Measurements from ENCODE around the gene GABRR3. TPM values are rescaled to one million over a fixed set of nuclear protein-coding genes. Genes with fewer than 3 reads are reported as not detected.

Gene GABRR3
- polyA plus RNA-seq, 1 donor (not counting 4 experiments of a cell fraction or from before 2014, with no cell fraction given), result not detected

DNA sequence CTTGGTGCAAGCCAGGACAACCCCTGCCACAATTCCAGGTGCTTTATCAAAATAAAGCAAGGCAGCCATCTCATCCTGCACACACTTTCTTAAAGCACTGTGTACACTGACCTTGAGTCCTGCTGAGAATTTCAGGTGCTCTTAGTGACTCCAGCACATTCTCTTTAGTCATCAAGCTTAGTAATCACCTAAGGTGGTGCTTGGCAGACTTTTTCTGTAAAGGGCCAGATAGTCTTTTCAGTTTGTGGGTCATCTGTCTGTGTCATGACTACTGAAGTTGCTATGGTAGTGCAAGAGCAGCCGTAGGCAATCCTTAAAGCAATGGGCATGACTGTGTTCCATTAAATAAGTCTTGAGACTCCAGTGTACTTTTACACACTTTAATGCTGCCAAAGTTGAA lies 99.3 kb downstream of the GABRR3 start:
- no peak for DNase-seq (ENCODE audit: low read depth, low spot score)
- peaks cover 5 to 9% of the 10 kb centered on the region in 2 experiments for H3K36me3 ChIP-seq (ENCODE audit: control insufficient read depth in 2 of 2, extremely low read depth in 1 of 2, insufficient read depth in 2 of 2, low read length in 2 of 2)
- H3K9me1 ChIP-seq (ENCODE audit: control insufficient read depth, extremely low read depth, insufficient read depth, low read length), result no peaks in the 10 kb centered on the region

More for the DNA sequence above, 99.3 kb downstream of the GABRR3 start:
- Histone ChIP-seq H3K79me2 (ENCODE audit: control insufficient read depth, insufficient read depth, low read length) (no peaks in the 10 kb centered on the region), H3K4me3 (ENCODE audit: control insufficient read depth in 2 of 3, extremely low read depth in 1 of 3, insufficient read depth in 2 of 3, low read depth in 1 of 3, low read length in 3 of 3) (no peak overlapping the region), H3K27ac (ENCODE audit: control insufficient read depth, insufficient read depth, low read length) (no peak overlapping the region), H3K9ac (ENCODE audit: control insufficient read depth, extremely low read depth, insufficient read depth, low read length) (no peak overlapping the region), H3K4me1 (ENCODE audit: control insufficient read depth, extremely low read depth, insufficient read depth, low read length) (no peaks in the 10 kb centered on the region), H3K27me3 (ENCODE audit: control insufficient read depth, extremely low read depth, insufficient read depth, low read length) (no peaks in the 10 kb centered on the region), H2AFZ (ENCODE audit: control insufficient read depth, low read length) (no peak overlapping the region), H4K20me1 (ENCODE audit: control insufficient read depth, extremely low read depth, insufficient read depth, low read length) (no peaks in the 10 kb centered on the region), H3K4me2 (ENCODE audit: control insufficient read depth, extremely low read depth, insufficient read depth, low read depth, low read length) (no peak overlapping the region), H3K9me3 (ENCODE audit: control insufficient read depth, low read depth, low read length) (no peaks in the 10 kb centered on the region)
- TF ChIP-seq CTCF (optimal IDR thresholded peaks at IDR 0.05 in 1 of 3, IDR thresholded peaks at IDR 0.05 in 1 of 3, conservative IDR thresholded peaks at IDR 0.05 in 1 of 3; ENCODE audit: extremely low read depth in 1 of 3, insufficient read depth in 2 of 3, low read length in 3 of 3), result no peak
- no peak for TF ChIP-seq EZH2 (IDR thresholded peaks at IDR 0.05; ENCODE audit: low read length)
- peak; percentile 55 for FAIRE-seq
- dilution Hi-C loops (cut with MboI; ENCODE audit: extremely low pct_ligation_motif_present, low sequenced_read_pairs), result no loop called here

Other genes with a start within 250 kb of the GABRR3 start
- 5.4 to 6.9 TPM (median 5.5 TPM) in 3 replicates for gene CRYBG3, start 213.3 kb downstream of the GABRR3 start, polyA plus RNA-seq
- 34.0 to 45.2 TPM (median 35.2 TPM) in 3 replicates for gene RIOX2, start 62.9 kb downstream of the GABRR3 start, polyA plus RNA-seq
- gene OR5AC2, start 51.9 kb upstream of the GABRR3 start, polyA plus RNA-seq, result not detected in 3 replicates
- gene OR5H1, start 95.4 kb upstream of the GABRR3 start, polyA plus RNA-seq, result not detected in 3 replicates
- not detected in 3 replicates for gene OR5H14, start 112.2 kb upstream of the GABRR3 start, polyA plus RNA-seq
- gene OR5H15, start 131.4 kb upstream of the GABRR3 start, polyA plus RNA-seq, result not detected in 3 replicates
- gene OR5H6, start 228.9 kb upstream of the GABRR3 start, polyA plus RNA-seq, result not detected in 3 replicates
- gene OR5H2, start 247.2 kb upstream of the GABRR3 start, polyA plus RNA-seq, result not detected in 3 replicates